C4-2B (cell line): ENCODE data around the gene MINDY2.

Experiments used
- CTCF ChIP-seq: fragments of 450-650 bp; conservative IDR thresholded peaks from 2 replicates; pipeline ENCODE4 v1.5.1; 2017; ENCODE audit warnings: mild to moderate bottlenecking
- ZFX ChIP-seq: fragments of 450-650 bp; IDR thresholded peaks from 2 replicates; pipeline ENCODE4 v1.6.1; 2017

GRCh38 chr15:58840048-58840447, 68.9 kb downstream of the MINDY2 start:
- TF ChIP-seq CTCF: no peak
- no peak for TF ChIP-seq ZFX
